ENCODE results near the gene IRAK2.

- TF ChIP-seq CTCF (conservative IDR thresholded peaks at IDR 0.05; ENCODE audit: low read depth, low read length) (no peak), EZH2 (IDR thresholded peaks at IDR 0.05; ENCODE audit: low read length, unreplicated experiment) (no peak), EZH2phosphoT487 (IDR thresholded peaks at IDR 0.05; ENCODE audit: borderline replicate concordance, low read length) (no peak)
These were observed 55.0 kb downstream of the IRAK2 start for GRCh38 chr3:10219737-10220136.
